ENCODE measurements around the gene ADRA2C.

DNA sequence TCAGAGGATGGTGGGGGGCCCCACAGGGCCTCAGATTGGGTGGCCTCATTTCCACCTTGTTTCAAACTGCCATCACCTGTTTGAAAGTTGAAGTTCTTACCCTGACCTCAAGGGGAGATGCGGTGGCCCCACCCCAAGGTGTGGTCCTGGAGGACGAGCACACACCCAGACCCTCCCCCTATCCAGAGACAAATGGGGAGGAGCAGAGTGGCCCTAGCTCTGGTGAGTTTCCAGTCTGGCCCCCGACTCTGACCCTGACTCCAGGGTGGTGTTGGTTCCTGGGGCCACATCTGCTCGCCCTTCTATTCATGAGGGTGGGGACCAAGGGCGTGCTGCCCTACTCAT is 36.3 kb upstream of the ADRA2C start:
- TF ChIP-seq, protein P1, sequence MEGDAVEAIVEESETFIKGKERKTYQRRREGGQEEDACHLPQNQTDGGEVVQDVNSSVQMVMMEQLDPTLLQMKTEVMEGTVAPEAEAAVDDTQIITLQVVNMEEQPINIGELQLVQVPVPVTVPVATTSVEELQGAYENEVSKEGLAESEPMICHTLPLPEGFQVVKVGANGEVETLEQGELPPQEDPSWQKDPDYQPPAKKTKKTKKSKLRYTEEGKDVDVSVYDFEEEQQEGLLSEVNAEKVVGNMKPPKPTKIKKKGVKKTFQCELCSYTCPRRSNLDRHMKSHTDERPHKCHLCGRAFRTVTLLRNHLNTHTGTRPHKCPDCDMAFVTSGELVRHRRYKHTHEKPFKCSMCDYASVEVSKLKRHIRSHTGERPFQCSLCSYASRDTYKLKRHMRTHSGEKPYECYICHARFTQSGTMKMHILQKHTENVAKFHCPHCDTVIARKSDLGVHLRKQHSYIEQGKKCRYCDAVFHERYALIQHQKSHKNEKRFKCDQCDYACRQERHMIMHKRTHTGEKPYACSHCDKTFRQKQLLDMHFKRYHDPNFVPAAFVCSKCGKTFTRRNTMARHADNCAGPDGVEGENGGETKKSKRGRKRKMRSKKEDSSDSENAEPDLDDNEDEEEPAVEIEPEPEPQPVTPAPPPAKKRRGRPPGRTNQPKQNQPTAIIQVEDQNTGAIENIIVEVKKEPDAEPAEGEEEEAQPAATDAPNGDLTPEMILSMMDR (IDR thresholded peaks at IDR 0.05; ENCODE audit: poor library complexity, severe bottlenecking): no peak
- no peak for TF ChIP-seq EP300 (conservative IDR thresholded peaks at IDR 0.05; ENCODE audit: poor library complexity, severe bottlenecking)
- TF ChIP-seq POLR2AphosphoS5 (IDR thresholded peaks at IDR 0.05): no peak
- no peak for TF ChIP-seq EZH2 (IDR thresholded peaks at IDR 0.05; ENCODE audit: borderline replicate concordance, insufficient read depth, low read length, poor library complexity, severe bottlenecking)
- no peak for TF ChIP-seq TAF1 (IDR thresholded peaks at IDR 0.05; ENCODE audit: low read depth)
- no peak for TF ChIP-seq SMC3 (conservative IDR thresholded peaks at IDR 0.05; ENCODE audit: poor library complexity)
- no peak for TF ChIP-seq RAD21 (conservative IDR thresholded peaks at IDR 0.05)
- TF ChIP-seq, protein P2, sequence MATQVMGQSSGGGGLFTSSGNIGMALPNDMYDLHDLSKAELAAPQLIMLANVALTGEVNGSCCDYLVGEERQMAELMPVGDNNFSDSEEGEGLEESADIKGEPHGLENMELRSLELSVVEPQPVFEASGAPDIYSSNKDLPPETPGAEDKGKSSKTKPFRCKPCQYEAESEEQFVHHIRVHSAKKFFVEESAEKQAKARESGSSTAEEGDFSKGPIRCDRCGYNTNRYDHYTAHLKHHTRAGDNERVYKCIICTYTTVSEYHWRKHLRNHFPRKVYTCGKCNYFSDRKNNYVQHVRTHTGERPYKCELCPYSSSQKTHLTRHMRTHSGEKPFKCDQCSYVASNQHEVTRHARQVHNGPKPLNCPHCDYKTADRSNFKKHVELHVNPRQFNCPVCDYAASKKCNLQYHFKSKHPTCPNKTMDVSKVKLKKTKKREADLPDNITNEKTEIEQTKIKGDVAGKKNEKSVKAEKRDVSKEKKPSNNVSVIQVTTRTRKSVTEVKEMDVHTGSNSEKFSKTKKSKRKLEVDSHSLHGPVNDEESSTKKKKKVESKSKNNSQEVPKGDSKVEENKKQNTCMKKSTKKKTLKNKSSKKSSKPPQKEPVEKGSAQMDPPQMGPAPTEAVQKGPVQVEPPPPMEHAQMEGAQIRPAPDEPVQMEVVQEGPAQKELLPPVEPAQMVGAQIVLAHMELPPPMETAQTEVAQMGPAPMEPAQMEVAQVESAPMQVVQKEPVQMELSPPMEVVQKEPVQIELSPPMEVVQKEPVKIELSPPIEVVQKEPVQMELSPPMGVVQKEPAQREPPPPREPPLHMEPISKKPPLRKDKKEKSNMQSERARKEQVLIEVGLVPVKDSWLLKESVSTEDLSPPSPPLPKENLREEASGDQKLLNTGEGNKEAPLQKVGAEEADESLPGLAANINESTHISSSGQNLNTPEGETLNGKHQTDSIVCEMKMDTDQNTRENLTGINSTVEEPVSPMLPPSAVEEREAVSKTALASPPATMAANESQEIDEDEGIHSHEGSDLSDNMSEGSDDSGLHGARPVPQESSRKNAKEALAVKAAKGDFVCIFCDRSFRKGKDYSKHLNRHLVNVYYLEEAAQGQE (IDR thresholded peaks at IDR 0.05; ENCODE audit: borderline replicate concordance): no peak

Data from neural cell (in vitro differentiated cells).